ENCODE data around the gene CCNH. TPM values are rescaled to one million over a fixed set of nuclear protein-coding genes. Genes with fewer than 3 reads are reported as not detected.

CCNH gene
- total RNA-seq, 1 donor from 2014 or later, result 38.1 TPM

DNA sequence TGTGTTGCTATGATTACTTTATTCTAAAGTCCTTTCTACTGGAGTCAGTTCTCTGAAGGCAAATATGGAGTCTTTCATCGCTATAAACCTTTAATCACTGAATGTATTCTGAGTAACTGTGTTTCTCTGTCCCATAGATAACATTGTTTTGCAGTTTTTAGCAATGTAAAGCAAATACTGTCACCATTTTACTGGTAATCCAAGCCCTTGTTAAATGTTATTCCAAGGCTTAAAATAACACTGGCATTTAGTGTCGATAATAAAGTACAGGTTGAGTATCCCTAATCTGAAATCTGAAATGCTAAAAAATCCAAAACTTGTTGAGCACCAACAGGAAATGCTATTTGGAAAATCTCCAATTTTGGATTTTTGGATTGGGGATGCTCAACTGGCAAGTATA, 24.6 kb downstream of the CCNH start:
- Mint-ChIP-seq H3K36me3 (ENCODE audit: insufficient read depth) (peaks cover 34% of the 10 kb centered on the region), H3K27me3 (no peaks in the 10 kb centered on the region)

DNA sequence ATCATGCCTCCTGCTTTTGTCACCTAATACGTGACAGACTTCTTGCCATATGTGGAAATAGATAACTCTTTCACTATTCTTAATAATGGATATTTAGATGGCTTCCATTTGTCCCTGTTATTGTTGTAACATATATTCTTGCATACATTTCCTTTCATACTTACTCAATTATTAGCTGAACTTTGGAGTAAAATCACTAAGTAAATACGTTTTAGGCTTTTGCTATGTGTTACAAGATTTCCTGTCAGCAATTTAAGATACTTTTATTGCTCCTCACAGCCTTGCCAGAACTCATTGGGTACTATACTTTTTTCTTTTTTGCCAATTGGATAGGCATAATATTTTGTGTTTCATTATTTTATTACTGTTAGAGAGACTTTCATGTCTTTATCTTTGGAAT, 26.9 kb downstream of the CCNH start:
- Mint-ChIP-seq H3K27ac (no peak overlapping the region), H3K9me3 (ENCODE audit: low read depth) (no peaks in the 10 kb centered on the region), H3K27me3 (no peaks in the 10 kb centered on the region), H3K4me1 (ENCODE audit: low read depth) (peaks cover 15% of the 10 kb centered on the region), H3K36me3 (ENCODE audit: insufficient read depth) (peaks cover 26% of the 10 kb centered on the region), H3K4me3 (ENCODE audit: low read depth) (no peak overlapping the region)
- DNase-seq (ENCODE audit: low spot score, unreplicated experiment), result no peak
- TF ChIP-seq, protein P1, sequence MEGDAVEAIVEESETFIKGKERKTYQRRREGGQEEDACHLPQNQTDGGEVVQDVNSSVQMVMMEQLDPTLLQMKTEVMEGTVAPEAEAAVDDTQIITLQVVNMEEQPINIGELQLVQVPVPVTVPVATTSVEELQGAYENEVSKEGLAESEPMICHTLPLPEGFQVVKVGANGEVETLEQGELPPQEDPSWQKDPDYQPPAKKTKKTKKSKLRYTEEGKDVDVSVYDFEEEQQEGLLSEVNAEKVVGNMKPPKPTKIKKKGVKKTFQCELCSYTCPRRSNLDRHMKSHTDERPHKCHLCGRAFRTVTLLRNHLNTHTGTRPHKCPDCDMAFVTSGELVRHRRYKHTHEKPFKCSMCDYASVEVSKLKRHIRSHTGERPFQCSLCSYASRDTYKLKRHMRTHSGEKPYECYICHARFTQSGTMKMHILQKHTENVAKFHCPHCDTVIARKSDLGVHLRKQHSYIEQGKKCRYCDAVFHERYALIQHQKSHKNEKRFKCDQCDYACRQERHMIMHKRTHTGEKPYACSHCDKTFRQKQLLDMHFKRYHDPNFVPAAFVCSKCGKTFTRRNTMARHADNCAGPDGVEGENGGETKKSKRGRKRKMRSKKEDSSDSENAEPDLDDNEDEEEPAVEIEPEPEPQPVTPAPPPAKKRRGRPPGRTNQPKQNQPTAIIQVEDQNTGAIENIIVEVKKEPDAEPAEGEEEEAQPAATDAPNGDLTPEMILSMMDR (IDR thresholded peaks at IDR 0.05; ENCODE audit: unreplicated experiment), result no peak

More for the DNA sequence above, 24.6 kb downstream of the CCNH start:
- no peak for DNase-seq (ENCODE audit: low spot score, unreplicated experiment)
- Mint-ChIP-seq H3K4me1 (ENCODE audit: low read depth) (peaks cover 23% of the 10 kb centered on the region), H3K27ac (no peak overlapping the region), H3K4me3 (ENCODE audit: low read depth) (no peak overlapping the region), H3K9me3 (ENCODE audit: low read depth) (no peaks in the 10 kb centered on the region)
- TF ChIP-seq, protein P1 (IDR thresholded peaks at IDR 0.05; ENCODE audit: unreplicated experiment), result no peak

DNA sequence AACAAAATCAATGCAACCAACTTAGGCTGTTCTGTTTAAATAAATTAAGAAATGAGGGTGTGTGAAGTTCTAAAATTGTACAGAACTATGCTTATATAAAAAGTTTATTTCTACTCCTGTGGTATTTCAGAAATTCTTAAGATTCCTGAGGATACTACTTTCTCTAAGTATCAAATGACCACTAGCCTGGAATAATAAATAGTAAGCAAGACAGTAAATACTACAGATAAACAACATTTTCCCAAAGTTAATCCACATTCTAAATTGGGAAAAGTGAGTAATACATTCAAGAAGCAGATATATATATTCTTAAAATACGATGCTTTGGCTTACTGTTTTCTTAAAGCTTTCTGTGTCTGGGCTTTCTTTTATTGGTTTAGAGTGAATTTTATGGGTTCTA, 29.5 kb downstream of the CCNH start:
- H3K36me3 Mint-ChIP-seq (ENCODE audit: insufficient read depth), result peaks cover 22% of the 10 kb centered on the region
- H3K27ac Mint-ChIP-seq, result no peak overlapping the region
- no peak for DNase-seq (ENCODE audit: low spot score, unreplicated experiment)
- TF ChIP-seq, protein P1 (IDR thresholded peaks at IDR 0.05; ENCODE audit: unreplicated experiment), result no peak
- no peaks in the 10 kb centered on the region for H3K27me3 Mint-ChIP-seq
- H3K9me3 Mint-ChIP-seq (ENCODE audit: low read depth), result no peaks in the 10 kb centered on the region
- H3K4me3 Mint-ChIP-seq (ENCODE audit: low read depth), result no peak overlapping the region
- peaks cover 12% of the 10 kb centered on the region for H3K4me1 Mint-ChIP-seq (ENCODE audit: low read depth)

DNA sequence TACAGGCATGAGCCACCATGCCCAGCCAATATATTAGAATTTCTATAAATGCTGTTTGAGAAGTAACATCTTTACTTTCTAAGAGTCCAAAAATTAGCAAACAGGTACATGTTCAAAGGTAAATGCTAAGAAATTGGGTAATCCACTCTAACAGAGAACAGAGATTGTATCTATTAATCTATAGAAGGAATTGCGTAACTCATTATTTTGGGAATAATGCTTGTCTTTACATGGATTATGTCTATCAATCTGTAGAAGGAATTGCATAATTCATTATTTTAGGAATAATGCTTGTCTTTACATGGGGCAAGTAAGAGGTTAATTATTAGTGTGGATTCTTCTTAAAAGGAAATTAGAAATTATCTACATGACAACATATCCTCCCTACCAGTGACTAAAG, 30.5 kb downstream of the CCNH start:
- H3K4me1 Mint-ChIP-seq (ENCODE audit: low read depth), result peaks cover 12% of the 10 kb centered on the region
- TF ChIP-seq, protein P1 (IDR thresholded peaks at IDR 0.05; ENCODE audit: unreplicated experiment), result no peak

DNA sequence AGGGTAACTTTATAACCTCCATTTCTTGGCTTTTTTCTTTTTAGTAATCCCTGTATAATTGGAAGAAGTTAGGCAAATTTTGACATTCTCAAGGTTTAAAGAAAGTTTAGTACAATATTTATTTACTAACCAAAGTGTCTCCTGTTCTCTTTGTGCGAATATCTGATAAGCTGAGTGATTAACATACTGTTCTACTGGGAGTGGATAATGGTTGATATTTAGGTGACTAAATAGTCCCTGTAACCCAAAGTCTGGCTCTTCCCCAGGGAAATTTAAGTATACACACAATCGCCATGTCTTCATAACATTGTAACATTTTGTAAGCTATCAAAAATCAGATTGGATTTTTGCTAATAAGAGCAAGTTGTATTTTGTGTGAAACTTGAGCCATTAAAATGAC, 40.0 kb downstream of the CCNH start:
- Mint-ChIP-seq H3K4me1 (ENCODE audit: low read depth) (peaks cover 9% of the 10 kb centered on the region), H3K36me3 (ENCODE audit: insufficient read depth) (peaks cover 13% of the 10 kb centered on the region), H3K4me3 (ENCODE audit: low read depth) (no peak overlapping the region), H3K27ac (no peak overlapping the region), H3K9me3 (ENCODE audit: low read depth) (no peaks in the 10 kb centered on the region), H3K27me3 (no peaks in the 10 kb centered on the region)
- TF ChIP-seq, protein P1 (IDR thresholded peaks at IDR 0.05; ENCODE audit: unreplicated experiment), result no peak
- no peak for DNase-seq (ENCODE audit: low spot score, unreplicated experiment)

More for the DNA sequence above, 30.5 kb downstream of the CCNH start:
- Mint-ChIP-seq H3K27ac (no peak overlapping the region), H3K4me3 (ENCODE audit: low read depth) (no peak overlapping the region), H3K27me3 (no peaks in the 10 kb centered on the region), H3K36me3 (ENCODE audit: insufficient read depth) (peaks cover 21% of the 10 kb centered on the region), H3K9me3 (ENCODE audit: low read depth) (no peaks in the 10 kb centered on the region)
- DNase-seq (ENCODE audit: low spot score, unreplicated experiment), result no peak
